GM18505 (cell line): Measurements from ENCODE around the gene HACE1.
A peak's percentile ranks its signal among the peaks of the same experiment; 100 is the strongest.
"Not testable (repeated sequence)": the region's sequence is repeated elsewhere in the genome, so short reads cannot be mapped to it uniquely, and the experiment has no call there.

ENCODE experiments used
- ATAC-seq: cut with Tn5 transposase; IDR thresholded peaks from one replicate; pipeline ENCODE4 v1.9.1; 2021; ENCODE audit not compliant: unreplicated experiment
- POLR2A ChIP-seq: IDR thresholded peaks from 4 replicates; pipeline ENCODE4 v1.6.1; 2011; ENCODE audit warnings: borderline replicate concordance; ENCODE audit not compliant: insufficient read depth, insufficient read length; ENCODE audit errors: extremely low read depth

HACE1 gene

DNA sequence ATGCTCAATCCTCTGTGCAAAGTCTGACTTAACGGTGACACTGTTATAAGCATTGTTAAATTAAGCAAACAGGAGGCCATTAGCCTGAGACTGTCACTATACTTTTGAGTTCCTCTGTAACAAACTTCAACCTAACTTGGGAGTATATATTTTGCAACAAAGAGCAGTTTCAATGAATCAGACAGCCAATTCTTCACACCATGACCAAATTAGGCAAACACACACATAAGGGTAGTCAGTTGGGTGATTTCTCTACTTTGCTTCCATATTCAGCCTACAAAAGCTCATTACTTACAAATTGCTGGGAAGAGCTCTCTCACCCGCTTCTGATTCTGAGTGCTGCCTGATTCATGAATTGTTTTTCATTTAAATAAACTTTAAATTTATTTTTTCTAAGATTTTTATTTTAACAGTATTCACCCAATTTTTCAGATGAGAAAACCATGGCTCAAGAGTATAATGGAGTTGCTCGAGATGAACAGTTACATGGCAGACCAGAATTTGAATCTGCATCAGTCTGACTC lies 60.5 kb downstream of the HACE1 start:
- TF ChIP-seq POLR2A, result no peak
- ATAC-seq, result no peak

DNA sequence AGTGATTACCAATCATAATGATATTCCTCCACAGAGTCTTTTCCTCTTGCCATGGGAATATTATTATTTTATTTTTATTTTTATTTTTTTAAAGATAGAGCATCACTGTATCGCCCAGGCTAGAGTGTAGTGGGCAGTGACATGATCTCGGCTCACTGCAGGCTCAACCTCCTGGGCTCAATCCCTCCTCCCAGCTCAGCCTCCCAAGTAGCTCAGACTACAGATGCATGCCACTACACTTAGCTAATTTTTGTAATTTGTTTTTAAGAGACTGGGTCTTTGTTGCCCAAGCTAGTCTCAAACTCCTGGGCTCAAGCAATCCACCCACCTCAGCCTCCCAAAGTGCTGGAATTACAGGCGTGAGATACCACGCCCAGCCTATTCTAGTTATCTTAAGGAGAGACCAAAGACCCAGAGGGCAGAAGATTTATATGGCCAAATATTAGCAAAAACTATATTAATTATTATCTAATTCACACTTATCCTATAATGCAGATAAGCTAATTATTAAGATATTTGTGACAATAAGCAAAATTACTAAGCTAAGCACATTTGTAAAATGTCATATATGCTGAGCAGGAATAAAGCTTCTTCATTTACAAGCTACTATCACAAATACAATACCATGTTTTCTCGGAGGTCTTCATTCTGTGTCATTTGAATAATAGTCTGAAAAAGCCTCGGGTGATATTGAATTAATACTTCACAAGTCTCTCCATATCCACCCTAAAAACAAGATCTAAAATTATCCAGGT lies 63.5 kb downstream of the HACE1 start:
- no peak for ATAC-seq
- no peak for TF ChIP-seq POLR2A

DNA sequence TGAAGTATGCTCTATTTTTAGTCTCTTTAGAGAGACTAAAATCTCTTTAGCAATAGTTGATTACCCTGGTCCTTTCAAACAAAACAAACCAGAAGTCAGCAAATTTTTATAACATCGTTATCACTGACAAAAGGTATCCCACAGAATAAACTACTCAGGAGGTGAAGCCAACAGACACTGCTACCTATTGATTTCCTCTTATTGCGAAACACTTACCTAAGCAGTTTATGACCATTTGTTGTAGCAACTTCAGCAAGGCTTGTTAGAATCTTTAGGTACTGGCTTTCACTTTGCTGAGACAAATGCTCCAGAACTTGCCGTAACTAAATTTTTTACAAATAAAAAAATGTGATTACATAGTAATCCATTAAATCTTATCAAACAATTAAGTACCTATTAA lies 64.4 kb downstream of the HACE1 start:
- TF ChIP-seq POLR2A, result no peak
- no peak for ATAC-seq

DNA sequence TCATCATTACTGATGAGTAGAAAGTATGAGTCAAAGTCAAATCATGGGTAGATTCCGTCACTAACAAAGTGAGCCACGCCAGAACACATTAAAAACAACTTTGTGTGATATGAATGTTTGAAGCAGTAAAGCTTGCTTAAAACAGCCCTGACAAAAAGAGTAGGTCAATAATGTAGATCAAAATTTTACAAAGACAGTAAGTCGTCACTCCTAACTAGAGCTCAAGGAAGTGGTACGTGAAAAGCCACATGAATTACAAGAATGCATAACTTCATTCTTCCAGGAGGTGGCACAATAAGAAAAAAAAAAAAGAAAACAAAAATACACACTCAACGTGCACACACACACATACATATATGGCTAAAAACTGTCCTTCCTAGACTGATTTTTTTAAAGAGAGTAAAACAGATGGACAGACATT lies 69.9 kb downstream of the HACE1 start:
- no peak for TF ChIP-seq POLR2A
- ATAC-seq, result peak; percentile 87

GRCh38 chr6:104788400-104788799 lies 71.3 kb downstream of the HACE1 start:
- no peak for TF ChIP-seq POLR2A
- no peak for ATAC-seq

- no peak for TF ChIP-seq POLR2A
- ATAC-seq, result no peak
These were observed 72.4 kb downstream of the HACE1 start for GRCh38 chr6:104787305-104787704.

DNA sequence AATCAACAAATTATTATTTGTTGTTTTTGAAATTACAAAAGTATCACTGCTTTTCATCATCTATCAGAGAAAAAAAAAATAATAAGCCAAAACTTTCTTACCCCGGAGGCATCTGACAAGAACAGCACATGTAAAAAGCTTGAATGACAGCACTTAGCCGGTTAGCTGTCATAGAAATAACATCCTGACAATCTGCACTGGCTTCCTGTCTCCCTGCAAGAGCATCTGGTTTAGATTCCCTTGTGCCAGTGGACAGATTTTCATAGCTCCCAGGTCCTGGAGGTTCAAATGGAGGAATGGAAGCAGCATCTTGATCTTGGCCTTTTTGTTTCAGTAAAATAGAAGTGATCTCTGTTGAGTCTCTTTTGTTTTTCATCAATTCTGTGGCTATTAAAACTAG lies 74.8 kb downstream of the HACE1 start:
- TF ChIP-seq POLR2A, result no peak
- no peak for ATAC-seq

DNA sequence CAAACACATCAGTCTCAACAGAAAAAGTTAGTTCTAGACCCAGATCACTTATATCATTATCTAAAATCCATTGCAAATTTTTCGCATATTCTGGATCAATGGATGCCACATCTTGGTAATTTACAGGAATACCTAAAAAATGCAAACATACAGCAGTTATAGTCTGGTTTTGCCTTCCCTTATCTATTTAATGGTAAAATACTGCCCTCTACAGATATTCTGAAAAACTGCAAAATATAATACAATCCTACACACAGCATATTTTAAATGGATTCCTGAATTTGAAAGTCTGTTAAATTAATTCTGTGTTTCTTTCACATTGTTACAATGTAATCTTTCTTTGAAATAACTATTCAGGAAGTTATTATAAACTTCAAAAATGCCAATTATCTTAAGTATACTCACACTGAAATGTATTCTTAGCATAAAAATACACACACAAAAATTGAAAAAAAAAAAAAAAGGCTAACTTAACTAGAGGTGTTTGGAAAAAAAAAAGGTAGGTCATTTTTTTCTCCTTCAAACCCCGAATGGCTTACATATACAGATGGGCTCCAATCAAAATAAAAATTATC lies 88.4 kb downstream of the HACE1 start:
- no peak for TF ChIP-seq POLR2A
- peak; percentile 76 for ATAC-seq

- no peak for TF ChIP-seq POLR2A
- no peak for ATAC-seq
These were observed 90.8 kb downstream of the HACE1 start for GRCh38 chr6:104768906-104769305.

- ATAC-seq, result no peak
- TF ChIP-seq POLR2A, result no peak
These were observed 93.1 kb downstream of the HACE1 start for GRCh38 chr6:104766595-104766994.

DNA sequence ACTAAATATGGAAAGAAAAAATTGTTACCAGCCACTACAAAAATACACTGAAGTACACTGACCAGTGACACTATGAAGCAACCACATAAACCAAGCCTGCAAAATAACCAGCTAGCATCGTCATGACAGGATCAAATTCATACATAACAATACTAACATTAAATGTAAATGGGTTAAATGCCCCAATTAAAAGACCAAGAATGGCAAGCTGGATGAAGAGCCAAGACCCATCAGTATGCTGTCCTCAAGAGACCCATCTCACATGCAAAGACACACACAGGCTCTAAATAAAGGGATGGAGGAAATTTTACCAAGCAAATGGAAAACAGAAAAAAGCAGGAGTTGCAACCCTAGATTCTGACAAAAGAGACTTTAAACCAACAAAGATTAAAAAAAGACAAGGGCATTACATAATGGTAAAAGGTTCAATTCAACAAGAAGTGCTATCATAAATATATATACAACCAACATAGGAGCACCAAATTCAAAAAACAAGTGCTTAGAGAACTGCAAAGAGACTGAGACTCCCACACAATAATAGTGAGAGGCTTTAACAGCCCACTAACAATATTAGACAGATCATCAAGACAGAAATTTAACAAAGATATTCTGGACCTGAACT lies 104.8 kb downstream of the HACE1 start:
- no peak for ATAC-seq
- no peak for TF ChIP-seq POLR2A

DNA sequence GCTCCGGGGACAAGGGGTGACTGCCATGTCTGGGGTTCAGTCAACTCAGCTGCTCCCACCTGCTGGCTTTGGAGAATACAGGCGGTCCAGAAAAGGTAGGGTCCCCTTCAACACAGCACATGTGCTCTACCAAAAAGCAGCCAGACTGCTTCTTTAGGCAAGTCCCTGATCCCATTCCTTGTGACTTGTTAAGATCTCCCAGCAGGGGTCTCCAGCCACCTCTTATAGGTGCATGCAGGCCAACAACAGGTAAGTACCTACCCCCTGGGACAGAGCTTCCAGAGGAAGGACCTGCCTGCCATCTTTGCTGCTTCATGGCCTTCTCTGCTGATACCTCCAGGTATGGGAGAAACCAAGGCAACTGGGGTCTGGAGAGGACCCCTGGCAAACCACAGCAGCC lies 106.5 kb downstream of the HACE1 start:
- TF ChIP-seq POLR2A, result no peak
- ATAC-seq, result no peak

- no peak for ATAC-seq
- no peak for TF ChIP-seq POLR2A
These were observed 109.3 kb downstream of the HACE1 start for GRCh38 chr6:104750449-104750848.

DNA sequence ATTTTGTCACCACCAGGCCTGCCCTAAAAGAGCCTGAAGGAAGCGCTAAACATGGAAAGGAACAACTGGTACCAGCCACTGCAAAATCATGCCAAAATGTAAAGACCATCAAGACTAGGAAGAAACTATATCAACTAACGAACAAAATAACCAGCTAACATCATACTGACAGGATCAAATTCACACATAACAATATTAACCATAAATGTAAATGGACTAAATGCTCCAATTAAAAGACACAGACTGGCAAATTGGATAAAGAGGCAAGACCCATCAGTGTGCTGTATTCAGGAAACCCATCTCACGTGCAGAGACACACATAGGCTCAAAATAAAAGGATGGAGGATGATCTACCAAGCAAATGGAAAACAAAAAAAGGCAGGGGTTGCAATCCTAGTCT lies 120.6 kb downstream of the HACE1 start:
- ATAC-seq, result not testable (repeated sequence)

- ATAC-seq, result not testable (repeated sequence)
These were observed 122.2 kb downstream of the HACE1 start for GRCh38 chr6:104737567-104737966.
